Kidney epithelial cell (primary cell): Measurements from ENCODE around the gene PCSK5. TPM values are rescaled to one million over a fixed set of nuclear protein-coding genes. Genes with fewer than 3 reads are reported as not detected.

Experiments
- DNase-seq: peaks from one replicate; pipeline ENCODE4 v3.0.0-alpha.2; 2010; ENCODE audit warnings: low read depth
- H3K27me3 ChIP-seq: 2 replicates; pipeline ENCODE4 v1.6.0; 2011; ENCODE audit warnings: low read length; ENCODE audit not compliant: control insufficient read depth, insufficient read depth
- H3K36me3 ChIP-seq: 2 replicates; pipeline ENCODE4 v1.5.1; 2011; ENCODE audit warnings: low read length; ENCODE audit not compliant: control insufficient read depth, insufficient read depth
- H3K4me3 ChIP-seq: 2 replicates; pipeline ENCODE4 v1.5.1; 2011; ENCODE audit warnings: low read depth, mild to moderate bottlenecking, control low read depth, low read length
- CTCF ChIP-seq: IDR thresholded peaks from 2 replicates; pipeline ENCODE4 v1.5.1; 2011; ENCODE audit warnings: mild to moderate bottlenecking, moderate library complexity, low read length, control low read depth, inconsistent platforms; ENCODE audit not compliant: insufficient read depth, poor library complexity, severe bottlenecking
- total RNA-seq: library from RNA; depleted of rRNA; stranded (reverse); fragments of >200 nt; gene quantifications from 2 replicates; pipeline ENCODE4 v1.2.3, GENCODE V29; 2015

PCSK5 gene
- total RNA-seq, 1 donor from 2014 or later = 3.8 TPM

DNA sequence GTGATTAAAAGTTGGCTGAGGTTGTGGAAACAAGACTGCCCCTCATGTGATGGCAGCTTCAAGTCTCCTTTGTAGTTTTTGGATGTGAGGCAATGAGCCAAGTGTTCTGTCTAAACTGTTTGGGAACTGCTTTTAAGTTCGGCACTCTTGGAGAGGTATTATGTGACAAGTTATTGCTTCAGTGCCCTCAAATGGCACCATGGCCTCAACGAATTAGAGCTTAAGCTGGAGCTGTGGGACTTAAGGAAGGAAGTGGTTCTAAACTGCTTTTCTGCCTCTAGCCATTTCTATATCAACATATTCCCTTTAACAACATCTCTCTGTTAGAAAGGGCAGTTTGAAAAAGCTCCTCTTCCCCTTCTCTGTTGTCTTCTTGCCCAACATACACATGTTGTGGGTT, 276.1 kb downstream of the PCSK5 start:
- H3K4me3 ChIP-seq = no peak overlapping the region
- TF ChIP-seq CTCF = no peak
- H3K27me3 ChIP-seq = no peaks in the 10 kb centered on the region
- no peaks in the 10 kb centered on the region for H3K36me3 ChIP-seq
- DNase-seq = no peak

GRCh38 chr9:76176171-76176570, 285.7 kb downstream of the PCSK5 start:
- Histone ChIP-seq H3K36me3 (peaks cover 1% of the 10 kb centered on the region), H3K4me3 (no peak overlapping the region), H3K27me3 (no peaks in the 10 kb centered on the region)
- DNase-seq = no peak
- no peak for TF ChIP-seq CTCF

DNA sequence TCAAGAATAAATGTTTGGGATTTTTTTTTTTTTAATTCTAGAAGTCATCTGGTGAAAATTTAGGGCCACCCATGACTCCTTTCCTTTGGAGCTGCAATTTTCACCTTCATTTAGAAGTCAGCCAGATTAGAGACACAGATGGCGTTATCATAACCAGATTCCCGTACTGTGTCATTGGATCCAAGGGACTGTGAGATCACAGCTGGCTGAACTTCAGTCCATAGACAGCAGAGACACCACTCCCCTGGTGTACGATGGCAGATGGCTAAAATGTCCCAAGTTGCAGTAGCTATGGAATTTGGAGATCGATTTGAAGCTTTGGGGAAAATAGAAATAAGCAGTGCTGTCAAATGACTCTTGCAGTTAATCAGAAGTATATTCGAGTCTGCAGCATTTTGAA, 287.5 kb downstream of the PCSK5 start:
- DNase-seq = no peak
- Histone ChIP-seq H3K4me3 (no peak overlapping the region), H3K36me3 (peaks cover 1% of the 10 kb centered on the region), H3K27me3 (no peaks in the 10 kb centered on the region)
- no peak for TF ChIP-seq CTCF

DNA sequence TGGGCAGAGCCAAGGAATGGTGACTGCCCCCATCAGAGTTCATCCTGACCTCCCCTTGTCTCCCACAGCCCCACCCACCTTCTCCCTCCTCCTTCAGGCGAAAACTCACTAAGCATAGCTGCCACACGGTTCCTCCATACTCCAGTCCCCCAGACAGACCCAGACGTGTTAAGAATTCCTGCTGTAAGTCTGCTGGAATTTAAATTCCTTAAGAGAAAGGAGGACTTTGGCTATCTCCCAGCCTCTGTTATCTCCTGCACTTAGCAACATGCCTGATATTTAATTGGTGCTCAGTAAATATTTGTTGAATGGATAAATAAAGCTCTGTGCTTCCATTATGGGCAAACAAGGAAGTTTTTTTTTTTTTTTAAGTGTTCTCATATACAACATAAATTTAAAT, 290.1 kb downstream of the PCSK5 start:
- Histone ChIP-seq H3K4me3 (no peak overlapping the region), H3K36me3 (peaks cover 1% of the 10 kb centered on the region), H3K27me3 (no peaks in the 10 kb centered on the region)
- TF ChIP-seq CTCF = no peak
- no peak for DNase-seq

DNA sequence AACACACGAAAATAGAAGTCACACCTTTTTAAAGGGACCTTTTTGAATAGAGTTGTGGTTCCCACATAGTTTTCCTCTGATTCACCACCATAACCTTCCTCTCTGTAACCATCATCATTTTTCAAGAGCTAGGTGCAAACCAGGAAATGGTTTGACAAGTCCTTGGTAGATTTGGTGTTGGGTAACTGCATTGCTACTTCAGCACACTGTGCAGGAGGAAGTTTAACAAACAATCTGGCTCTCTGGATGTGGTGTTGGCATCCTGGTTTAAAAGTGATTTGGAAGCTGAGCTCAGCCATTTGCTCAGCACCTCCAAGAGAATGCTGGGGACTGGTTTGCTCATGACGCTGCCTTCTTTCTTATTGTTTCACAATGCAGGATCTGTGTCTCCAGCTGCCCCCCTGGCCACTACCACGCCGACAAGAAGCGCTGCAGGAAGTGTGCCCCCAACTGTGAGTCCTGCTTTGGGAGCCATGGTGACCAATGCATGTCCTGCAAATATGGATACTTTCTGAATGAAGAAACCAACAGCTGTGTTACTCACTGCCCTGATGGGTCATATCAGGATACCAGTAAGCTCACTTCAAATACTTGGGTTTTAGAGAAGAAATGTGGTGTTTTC, 290.7 kb downstream of the PCSK5 start:
- no peak for TF ChIP-seq CTCF
- Histone ChIP-seq H3K4me3 (no peak overlapping the region), H3K27me3 (no peaks in the 10 kb centered on the region), H3K36me3 (peaks cover 1% of the 10 kb centered on the region)
- DNase-seq = peak; percentile 51

- H3K4me3 ChIP-seq = no peak overlapping the region
- no peak for TF ChIP-seq CTCF
- peaks cover 1% of the 10 kb centered on the region for H3K36me3 ChIP-seq
- no peaks in the 10 kb centered on the region for H3K27me3 ChIP-seq
- no peak for DNase-seq
Observed at GRCh38 chr9:76181781-76182180, 291.3 kb downstream of the PCSK5 start.
